Stimulated activated CD8-positive, alpha-beta memory T cell treated with anti-CD3 and anti-CD28 coated beads, Interleukin-4, amount 100 ng/mL, for 24 hours (primary cell): ENCODE results near the gene MAP3K3.

Source experiments
- DNase-seq: peaks from one replicate; pipeline ENCODE4 v3.0.0-alpha.2; 2020; ENCODE audit warnings: low read depth

Gene MAP3K3

GRCh38 chr17:63653050-63653449, 30.8 kb downstream of the MAP3K3 start:
- DNase-seq: no peak

DNA sequence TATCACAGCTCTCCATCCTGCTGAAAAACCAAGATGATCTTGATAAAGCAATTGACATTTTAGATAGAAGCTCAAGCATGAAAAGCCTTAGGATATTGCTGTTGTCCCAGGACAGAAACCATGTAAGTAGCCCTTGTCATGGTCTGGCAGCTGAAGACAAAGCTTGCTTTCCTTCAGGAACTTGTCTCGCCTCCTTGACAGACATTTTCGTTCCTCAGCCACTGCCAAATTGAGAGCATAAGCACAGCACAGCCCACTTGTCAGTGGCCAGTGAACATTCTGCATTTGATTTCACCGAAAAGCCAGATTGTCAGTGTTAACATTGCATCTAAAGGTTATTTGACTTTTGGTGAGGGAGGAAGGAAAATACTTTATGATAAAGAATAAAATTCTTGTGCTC, 35.6 kb downstream of the MAP3K3 start:
- no peak for DNase-seq

DNA sequence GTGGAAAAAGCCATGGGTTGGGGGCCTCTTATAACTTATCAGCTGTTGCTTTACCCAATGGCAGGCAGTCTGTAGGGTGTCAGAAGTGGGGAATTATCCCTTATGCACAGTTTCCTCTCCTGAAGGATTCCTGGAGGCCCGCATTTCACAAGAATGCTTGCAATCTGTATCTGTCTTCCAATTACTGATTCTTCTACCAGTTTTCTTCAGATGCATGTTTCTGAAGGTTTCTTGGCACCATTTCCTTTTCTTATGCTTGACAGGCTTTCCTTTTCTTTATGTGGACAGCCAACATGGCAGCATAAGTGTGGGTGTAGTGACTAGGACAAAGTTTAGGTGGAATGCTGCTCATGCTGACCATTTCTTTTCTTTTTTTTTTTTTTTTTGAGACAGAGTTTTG, 36.1 kb downstream of the MAP3K3 start:
- no peak for DNase-seq

- DNase-seq: no peak
Observed at GRCh38 chr17:63659850-63660249, 37.6 kb downstream of the MAP3K3 start.

DNA sequence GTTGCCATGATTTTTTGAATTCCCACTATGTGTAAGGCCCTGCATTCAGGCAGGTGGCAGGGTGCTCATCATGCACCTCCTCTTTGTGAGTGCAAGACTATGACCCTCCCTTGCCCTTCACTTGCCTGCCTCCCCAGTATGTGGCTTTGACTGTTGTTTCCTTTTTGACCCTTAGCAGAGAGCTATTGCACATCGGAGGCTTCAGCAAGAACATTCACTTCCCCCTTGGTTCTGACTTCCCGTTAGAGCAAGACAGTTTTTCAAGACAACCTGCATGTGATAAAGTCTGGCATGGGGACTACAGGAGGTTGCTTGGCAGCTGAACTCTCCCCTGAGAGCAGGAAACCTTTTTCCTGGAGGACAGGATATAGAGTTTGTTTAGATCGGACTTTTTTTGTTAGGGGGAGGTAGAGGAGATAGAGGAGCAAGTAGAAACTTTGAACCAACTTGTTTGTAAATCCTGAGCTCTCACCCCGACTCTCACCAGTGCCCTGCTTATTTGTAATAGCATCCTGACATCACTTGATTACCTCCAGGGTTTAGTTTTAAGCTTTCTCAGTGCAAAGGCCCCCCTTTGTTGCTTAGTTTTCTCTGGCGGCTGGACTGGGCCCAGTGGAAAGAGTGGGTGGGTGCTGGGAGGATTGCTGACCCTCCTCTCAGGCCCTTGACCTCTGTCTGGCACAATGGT, 43.5 kb downstream of the MAP3K3 start:
- no peak for DNase-seq

DNA sequence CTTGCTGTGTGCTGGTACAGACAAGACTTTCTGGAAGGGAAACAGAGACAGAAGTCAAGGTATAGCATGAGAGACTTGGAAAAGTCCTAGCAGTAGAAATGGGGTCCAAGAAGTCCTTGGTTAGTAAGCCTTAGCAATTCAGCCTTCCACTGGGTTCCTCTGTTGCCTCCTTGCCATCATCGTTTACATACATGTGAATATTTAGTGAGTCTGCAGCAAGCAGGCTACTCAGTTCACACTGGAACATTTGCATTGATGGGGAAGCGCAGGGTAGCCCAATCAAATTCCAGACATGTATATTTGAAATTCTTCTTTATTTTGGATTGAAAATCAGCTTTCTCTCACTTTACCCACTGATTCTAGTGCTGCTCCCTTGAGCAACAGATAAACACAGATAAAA, 50.6 kb downstream of the MAP3K3 start:
- no peak for DNase-seq

- DNase-seq: no peak
Observed at GRCh38 chr17:63675231-63675606, 53.0 kb downstream of the MAP3K3 start.

GRCh38 chr17:63675607-63676546, 53.7 kb downstream of the MAP3K3 start:
- no peak for DNase-seq

- no peak for DNase-seq
Observed at GRCh38 chr17:63676584-63676983, 54.4 kb downstream of the MAP3K3 start.

DNA sequence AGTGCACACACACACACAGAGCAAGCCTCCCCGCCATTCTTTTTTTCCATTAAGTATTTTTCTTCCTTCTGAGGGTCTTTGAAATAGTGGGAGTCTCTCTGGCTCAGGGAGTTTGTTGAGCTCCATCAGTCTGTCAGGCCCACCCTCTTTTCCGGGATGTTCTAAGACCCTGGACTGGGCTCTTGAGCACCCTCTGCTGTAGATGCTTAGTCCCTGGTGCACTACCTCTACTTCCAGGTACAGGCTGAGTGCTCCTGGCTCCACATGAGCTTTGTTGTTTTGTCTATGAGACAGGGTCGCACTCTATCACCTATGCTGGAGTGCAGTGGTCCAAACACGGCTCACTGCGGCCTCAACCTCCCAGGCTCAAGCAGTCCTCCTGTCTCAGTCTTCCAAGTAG, 57.0 kb downstream of the MAP3K3 start:
- DNase-seq: no peak

GRCh38 chr17:63680700-63681099, 58.5 kb downstream of the MAP3K3 start:
- DNase-seq: no peak

DNA sequence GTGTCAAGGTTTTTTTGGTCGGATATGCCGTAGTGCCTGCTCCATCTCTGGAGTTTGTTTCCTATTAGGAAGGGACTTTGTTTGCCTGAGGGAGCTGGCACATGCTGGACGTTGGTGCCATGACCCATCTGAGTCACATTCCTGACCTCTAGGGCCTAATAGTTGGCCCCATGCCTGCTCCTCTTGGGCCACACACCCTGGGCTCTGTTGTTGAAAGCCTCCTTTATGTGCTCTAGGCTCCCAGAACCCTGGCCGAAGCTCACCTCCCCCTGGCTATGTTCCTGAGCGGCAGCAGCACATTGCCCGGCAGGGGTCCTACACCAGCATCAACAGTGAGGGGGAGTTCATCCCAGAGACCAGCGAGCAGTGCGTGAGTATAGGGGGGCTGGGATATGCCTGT, 59.3 kb downstream of the MAP3K3 start:
- DNase-seq: no peak

- no peak for DNase-seq
Observed at GRCh38 chr17:63682441-63682840, 60.2 kb downstream of the MAP3K3 start.

- DNase-seq: no peak
Observed at GRCh38 chr17:63682981-63683380, 60.8 kb downstream of the MAP3K3 start.

DNA sequence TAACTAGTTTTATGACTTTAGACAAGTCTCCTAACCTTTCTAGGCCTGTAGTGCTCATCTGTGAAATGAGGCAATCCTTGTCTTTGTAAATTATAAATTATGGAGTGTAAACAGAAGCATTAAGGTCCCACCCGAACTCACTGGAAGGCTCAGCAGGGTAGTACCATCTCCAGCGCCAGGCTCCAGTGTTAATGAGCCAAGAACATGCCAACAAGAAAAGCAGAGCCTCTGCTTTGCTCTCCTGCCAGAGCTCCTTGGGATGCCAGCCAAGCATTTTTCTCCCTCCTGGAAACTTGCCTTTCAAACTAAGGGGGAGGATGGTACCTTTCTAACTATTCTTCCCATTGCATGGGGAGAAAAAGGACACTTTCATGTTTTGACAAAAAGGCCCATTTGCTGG, 62.8 kb downstream of the MAP3K3 start:
- no peak for DNase-seq

DNA sequence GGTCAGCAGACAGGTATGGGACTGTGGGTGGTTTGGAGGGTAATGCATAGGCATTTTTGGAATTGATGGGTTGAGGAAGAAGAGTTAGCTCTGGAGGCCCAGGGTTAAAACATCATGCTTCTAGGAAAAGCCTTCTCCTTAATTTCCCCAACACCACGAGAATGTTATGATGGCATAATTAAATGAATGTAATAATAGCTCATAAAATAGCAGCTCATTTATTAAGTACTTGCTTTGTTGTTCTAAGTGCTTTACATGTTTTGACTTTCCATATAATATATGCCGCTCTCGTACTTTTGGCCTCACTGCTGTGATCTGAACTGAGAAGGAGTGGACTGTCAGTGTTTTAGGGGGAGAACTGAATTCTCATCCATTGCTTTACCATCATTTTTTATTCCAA, 63.4 kb downstream of the MAP3K3 start:
- no peak for DNase-seq

DNA sequence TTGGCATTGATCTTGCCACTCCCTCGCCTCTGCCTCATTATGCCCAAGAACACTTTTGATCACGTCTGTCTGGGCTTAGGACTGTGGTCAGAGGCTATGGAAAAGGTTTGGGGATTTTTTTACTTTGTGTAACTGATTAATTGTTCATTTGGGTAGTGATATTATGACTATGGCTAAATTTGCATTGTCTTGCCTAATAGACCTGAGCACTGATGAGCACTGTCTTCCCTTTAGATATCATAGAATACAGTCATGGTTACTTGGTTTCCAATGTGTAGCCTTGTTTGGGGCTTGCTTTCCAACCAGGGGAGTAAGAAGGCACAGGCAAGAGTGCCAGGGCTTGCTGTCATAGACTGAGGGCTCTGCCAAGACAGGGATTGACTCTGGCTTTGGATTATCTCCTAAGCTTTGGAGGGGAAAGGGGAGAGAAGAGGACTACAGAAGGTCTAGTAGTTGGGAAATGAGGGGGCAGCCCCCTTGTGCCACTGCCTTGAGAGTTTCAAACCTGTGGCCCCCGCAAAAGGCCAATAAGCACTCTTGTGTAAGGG, 64.0 kb downstream of the MAP3K3 start:
- DNase-seq: no peak

GRCh38 chr17:63688396-63689020, 66.3 kb downstream of the MAP3K3 start:
- DNase-seq: no peak

DNA sequence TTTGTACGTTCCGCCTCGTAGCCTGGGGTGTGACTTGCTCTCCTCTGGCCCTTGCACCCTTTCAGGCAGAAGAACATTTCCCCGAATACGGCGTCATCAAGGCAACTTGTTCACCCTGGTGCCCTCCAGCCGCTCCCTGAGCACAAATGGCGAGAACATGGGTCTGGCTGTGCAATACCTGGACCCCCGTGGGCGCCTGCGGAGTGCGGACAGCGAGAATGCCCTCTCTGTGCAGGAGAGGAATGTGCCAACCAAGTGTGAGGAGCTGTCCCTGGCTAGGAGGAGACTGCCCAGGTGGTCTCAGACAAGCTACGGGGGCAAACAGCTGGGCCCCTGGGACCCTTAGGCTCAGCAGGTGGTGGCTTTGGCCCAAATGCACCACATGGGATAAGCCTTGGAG, 67.3 kb downstream of the MAP3K3 start:
- no peak for DNase-seq

DNA sequence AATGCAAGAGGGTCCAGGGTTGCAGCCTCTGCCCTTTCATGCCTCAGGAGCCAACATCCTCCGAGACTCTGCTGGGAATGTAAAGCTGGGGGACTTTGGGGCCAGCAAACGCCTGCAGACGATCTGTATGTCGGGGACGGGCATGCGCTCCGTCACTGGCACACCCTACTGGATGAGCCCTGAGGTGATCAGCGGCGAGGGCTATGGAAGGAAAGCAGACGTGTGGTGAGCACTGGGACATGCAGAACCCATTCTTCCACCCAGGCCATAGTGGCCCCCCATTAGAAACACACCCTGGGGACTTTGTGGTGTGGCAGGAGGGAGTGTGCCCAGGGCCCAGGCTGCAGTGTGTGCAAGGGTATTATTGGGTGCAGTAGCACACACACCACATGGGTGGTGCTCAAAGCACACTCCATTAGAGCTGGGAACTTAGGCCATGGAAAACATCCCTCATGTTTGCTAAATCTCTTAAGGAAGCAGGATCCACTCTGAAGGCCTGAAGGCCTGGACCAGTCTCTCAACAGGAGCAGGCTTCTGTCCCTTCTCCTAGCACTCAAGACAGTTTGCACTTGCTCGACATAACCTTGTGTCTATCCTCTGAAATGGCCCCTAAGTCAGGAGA, 70.1 kb downstream of the MAP3K3 start:
- DNase-seq: no peak

DNA sequence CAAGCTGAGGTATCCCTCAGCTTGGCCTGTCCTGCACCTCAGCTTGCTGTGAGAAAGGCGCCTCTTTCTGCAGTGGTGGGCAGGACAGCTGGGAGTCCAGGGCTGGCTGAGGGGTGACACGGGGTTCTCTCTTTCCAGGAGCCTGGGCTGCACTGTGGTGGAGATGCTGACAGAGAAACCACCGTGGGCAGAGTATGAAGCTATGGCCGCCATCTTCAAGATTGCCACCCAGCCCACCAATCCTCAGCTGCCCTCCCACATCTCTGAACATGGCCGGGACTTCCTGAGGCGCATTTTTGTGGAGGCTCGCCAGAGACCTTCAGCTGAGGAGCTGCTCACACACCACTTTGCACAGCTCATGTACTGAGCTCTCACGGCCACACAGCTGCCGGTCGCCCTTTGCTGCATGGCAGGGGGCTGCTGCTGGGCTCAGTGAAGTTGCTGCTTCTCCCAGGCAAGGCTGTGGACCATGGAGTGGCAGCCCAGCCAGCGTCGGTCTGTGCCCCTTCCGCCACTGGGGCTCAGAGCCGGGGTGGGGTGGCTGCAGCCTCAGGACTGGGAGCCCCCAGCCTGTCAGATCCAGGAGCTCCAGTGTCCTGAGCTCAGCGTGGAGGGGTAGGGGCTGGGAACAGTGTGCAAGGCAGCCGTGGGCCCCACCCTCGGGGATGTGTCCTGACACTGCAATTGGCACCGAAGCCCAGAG, 71.3 kb downstream of the MAP3K3 start:
- DNase-seq: no peak
